ENCODE data around the gene PGPEP1.

- TF ChIP-seq CTCF (conservative IDR thresholded peaks at IDR 0.05; ENCODE audit: low read length) (no peak), EZH2phosphoT487 (IDR thresholded peaks at IDR 0.05; ENCODE audit: borderline replicate concordance) (no peak)
Observed at GRCh38 chr19:18391509-18392075, 51.2 kb downstream of the PGPEP1 start.

All from Loucy (cell line).